Liver (tissue), 9 donors: ENCODE results near the gene EXD3. TPM values are rescaled to one million over a fixed set of nuclear protein-coding genes. Genes with fewer than 3 reads are reported as not detected.
A peak's percentile ranks its signal among the peaks of the same experiment; 100 is the strongest.

ENCODE experiments used
- DNase-seq: peaks from one replicate; pipeline ENCODE4 v3.0.0-alpha.2; 2017; ENCODE audit warnings: low spot score
- H3K27ac ChIP-seq, 2 donors: one replicate each; pipeline ENCODE4 v1.7.0; 2013; ENCODE audit warnings: inconsistent platforms in 2 of 2, low read length in 2 of 2, control low read depth in 1 of 2, low read depth in 1 of 2, mild to moderate bottlenecking in 1 of 2
- H3K27me3 ChIP-seq, 4 donors: one replicate each; pipeline versions ENCODE4 v1.6.1 to v1.7.0; 2013; ENCODE audit warnings: low read length in 3 of 4, inconsistent platforms in 1 of 4, mild to moderate bottlenecking in 1 of 4, moderate library complexity in 1 of 4; ENCODE audit not compliant: control insufficient read depth in 4 of 4, insufficient read depth in 4 of 4
- H3K36me3 ChIP-seq, 4 donors: one replicate each; pipeline versions ENCODE4 v1.6.1 to v1.7.0; 2013; ENCODE audit warnings: low read length in 3 of 4, mild to moderate bottlenecking in 3 of 4, low read depth in 1 of 4, moderate library complexity in 1 of 4; ENCODE audit not compliant: control insufficient read depth in 4 of 4, insufficient read depth in 3 of 4
- H3K4me1 ChIP-seq, 4 donors: one replicate each; pipeline versions ENCODE4 v1.6.1 to v1.7.0; 2013; ENCODE audit warnings: low read length in 3 of 4, mild to moderate bottlenecking in 3 of 4, moderate library complexity in 1 of 4; ENCODE audit not compliant: control insufficient read depth in 4 of 4, insufficient read depth in 4 of 4
- H3K4me3 ChIP-seq, 3 donors: one replicate each; pipeline versions ENCODE4 v1.6.1 to v1.7.0; 2013; ENCODE audit warnings: low read length in 3 of 3, control low read depth in 1 of 3, low read depth in 1 of 3, mild to moderate bottlenecking in 1 of 3
- H3K9ac ChIP-seq, 2 donors: one replicate each; pipeline ENCODE4 v1.7.0; 2013; ENCODE audit warnings: low read length in 2 of 2, mild to moderate bottlenecking in 2 of 2, moderate library complexity in 2 of 2, control low read depth in 1 of 2, low read depth in 1 of 2
- H3K9me3 ChIP-seq, 4 donors: one replicate each; pipeline versions ENCODE4 v1.6.1 to v1.7.0; 2013; ENCODE audit warnings: low read length in 3 of 4; ENCODE audit not compliant: control insufficient read depth in 4 of 4
- ATF3 ChIP-seq: IDR thresholded peaks from 2 replicates; pipeline ENCODE4 v1.6.1; 2016; ENCODE audit warnings: antibody characterized with exemption
- CTCF ChIP-seq: fragments of 150-350 bp; IDR thresholded peaks from 2 replicates; pipeline ENCODE4 v1.5.1; 2017; ENCODE audit warnings: improper control_type of control experiment, low read depth, low read length; ENCODE audit not compliant: missing input control
- EGR1 ChIP-seq, 2 donors: IDR thresholded peaks; 2 replicates each; pipeline ENCODE4 v1.6.1; 2016 to 2018; ENCODE audit warnings: antibody characterized with exemption in 2 of 2, low read depth in 2 of 2
- FOXA1 ChIP-seq: IDR thresholded peaks from 2 replicates; pipeline ENCODE4 v1.6.1; 2016; ENCODE audit warnings: antibody characterized with exemption
- FOXA2 ChIP-seq: IDR thresholded peaks from 2 replicates; pipeline ENCODE4 v1.6.1; 2016; ENCODE audit warnings: antibody characterized with exemption
- GABPA ChIP-seq, 2 donors: IDR thresholded peaks in 1 of 2; conservative IDR thresholded peaks in 1 of 2; 2 replicates each; pipeline ENCODE4 v1.6.1; 2016; ENCODE audit warnings: antibody characterized with exemption in 2 of 2, mild to moderate bottlenecking in 1 of 2, moderate library complexity in 1 of 2
- HNF4A ChIP-seq, 2 donors: conservative IDR thresholded peaks; 2 replicates each; pipeline ENCODE4 v1.6.1; 2016; ENCODE audit warnings: antibody characterized with exemption in 2 of 2, mild to moderate bottlenecking in 2 of 2
- HNF4G ChIP-seq: IDR thresholded peaks from 2 replicates; pipeline ENCODE4 v1.6.1; 2016; ENCODE audit warnings: antibody characterized with exemption
- JUND ChIP-seq, 2 donors: IDR thresholded peaks; 2 replicates each; pipeline ENCODE4 v1.6.1; 2016; ENCODE audit warnings: antibody characterized with exemption in 2 of 2
- MAX ChIP-seq: IDR thresholded peaks from 2 replicates; pipeline ENCODE4 v1.6.1; 2016; ENCODE audit warnings: antibody characterized with exemption
- NR2F2 ChIP-seq: IDR thresholded peaks from 2 replicates; pipeline ENCODE4 v1.6.1; 2016; ENCODE audit warnings: antibody characterized with exemption
- RAD21 ChIP-seq, 2 donors: IDR thresholded peaks; 2 replicates each; pipeline ENCODE4 v1.6.1; 2016; ENCODE audit warnings: antibody characterized with exemption in 2 of 2, mild to moderate bottlenecking in 2 of 2
- REST ChIP-seq: IDR thresholded peaks from 2 replicates; pipeline ENCODE4 v1.6.1; 2016; ENCODE audit warnings: antibody characterized with exemption, mild to moderate bottlenecking
- RXRA ChIP-seq, 2 donors: IDR thresholded peaks; 2 replicates each; pipeline ENCODE4 v1.6.1; 2017 to 2018; ENCODE audit warnings: antibody characterized with exemption in 2 of 2, mild to moderate bottlenecking in 1 of 2
- SP1 ChIP-seq: IDR thresholded peaks from 2 replicates; pipeline ENCODE4 v1.6.1; 2018; ENCODE audit warnings: antibody characterized with exemption, mild to moderate bottlenecking
- TAF1 ChIP-seq: conservative IDR thresholded peaks from 2 replicates; pipeline ENCODE4 v1.6.1; 2016; ENCODE audit warnings: antibody characterized with exemption, mild to moderate bottlenecking
- YY1 ChIP-seq: IDR thresholded peaks from 2 replicates; pipeline ENCODE4 v1.6.1; 2016; ENCODE audit warnings: antibody characterized with exemption, mild to moderate bottlenecking
- ZBTB33 ChIP-seq: IDR thresholded peaks from 2 replicates; pipeline ENCODE4 v1.6.1; 2016; ENCODE audit warnings: antibody characterized with exemption
- WGBS: extraction: QIAGEN DNeasy Blood & Tissue Kit; methylation state at CpG from one replicate; pipeline ENCODE4 v1.1.7; 2013; 5-methylcytosine and 5-hydroxymethylcytosine counted together
- polyA plus RNA-seq, 2 donors: library from polyadenylated mRNA; stranded (reverse) in 1 of 2; unstranded in 1 of 2; fragments of 200-250 nt in 1 of 2; fragments of >200 nt in 1 of 2; fragmentation: Nextera tagmentation in 1 of 2; extraction: Ambion mirVana in 1 of 2; gene quantifications; one replicate each; pipeline versions ENCODE4 v1.2.1 to v1.2.3, GENCODE V29; 2013 to 2015
- total RNA-seq, 2 donors: library from RNA; depleted of rRNA; stranded (reverse); fragments of >200 nt; gene quantifications; one replicate each; pipeline ENCODE4 v1.2.3, GENCODE V29; 2014
- donor health status: healthy.
- donor health status: healthy.
- donor health status: healthy.
- donor health status: healthy.
- donor health status: healthy.

EXD3 gene
- total and polyA plus RNA-seq, 4 donors, result 2.5 to 6.7 (median 3.7) TPM

DNA sequence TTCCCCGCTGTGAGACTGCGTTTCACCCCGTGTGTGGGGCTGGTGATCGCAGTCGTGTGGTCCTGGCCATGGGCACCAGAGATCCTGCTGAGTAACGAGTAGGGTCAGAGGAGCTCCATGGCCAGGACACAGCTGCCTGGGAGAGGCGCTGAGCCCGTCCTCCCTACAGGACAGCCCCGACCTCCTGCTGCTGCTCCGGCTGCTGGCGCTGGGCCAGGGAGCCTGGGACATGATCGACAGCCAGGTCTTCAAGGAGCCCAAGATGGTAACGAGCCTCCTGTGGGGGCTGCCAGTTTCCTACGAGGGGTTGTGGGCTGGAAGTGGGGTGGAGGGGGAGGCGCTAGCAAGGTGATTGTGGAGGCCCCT is 156.8 kb downstream of the EXD3 start:
- no peak for TF ChIP-seq HNF4A (conservative IDR thresholded peaks at IDR 0.05)
- TF ChIP-seq RAD21 (IDR thresholded peaks at IDR 0.05), result no peak
- TF ChIP-seq EGR1 (IDR thresholded peaks at IDR 0.05; ENCODE audit: low read depth in 2 of 2), result no peak
- TF ChIP-seq MAX, result no peak
- no peak for TF ChIP-seq HNF4G
- TF ChIP-seq CTCF, result no peak
- no peak for TF ChIP-seq GABPA (IDR thresholded peaks at IDR 0.05 in 1 of 2, conservative IDR thresholded peaks at IDR 0.05 in 1 of 2)
- no peak for TF ChIP-seq JUND (IDR thresholded peaks at IDR 0.05)
- TF ChIP-seq ZBTB33, result no peak
- no peak for TF ChIP-seq YY1
- TF ChIP-seq ATF3, result no peak
- no peak for TF ChIP-seq FOXA1
- no peak for TF ChIP-seq TAF1
- no peak for TF ChIP-seq NR2F2
- TF ChIP-seq FOXA2, result no peak
- no peak for TF ChIP-seq RXRA (IDR thresholded peaks at IDR 0.05)
- no peak for TF ChIP-seq SP1
- Histone ChIP-seq H3K4me1 (peaks cover 11 to 33% (median 23%) of the 10 kb centered on the region in 4 donors), H3K9me3 (no peaks in the 10 kb centered on the region), H3K4me3 (no peak overlapping the region), H3K27ac (no peak overlapping the region), H3K9ac (no peak overlapping the region), H3K36me3 (peaks cover 5 to 13% (median 9%) of the 10 kb centered on the region in 4 donors), H3K27me3 (no peaks in the 10 kb centered on the region)
- 89% methylated on average over 15 of the region's 15 CpGs for WGBS
- DNase-seq, result peak; percentile 30

DNA sequence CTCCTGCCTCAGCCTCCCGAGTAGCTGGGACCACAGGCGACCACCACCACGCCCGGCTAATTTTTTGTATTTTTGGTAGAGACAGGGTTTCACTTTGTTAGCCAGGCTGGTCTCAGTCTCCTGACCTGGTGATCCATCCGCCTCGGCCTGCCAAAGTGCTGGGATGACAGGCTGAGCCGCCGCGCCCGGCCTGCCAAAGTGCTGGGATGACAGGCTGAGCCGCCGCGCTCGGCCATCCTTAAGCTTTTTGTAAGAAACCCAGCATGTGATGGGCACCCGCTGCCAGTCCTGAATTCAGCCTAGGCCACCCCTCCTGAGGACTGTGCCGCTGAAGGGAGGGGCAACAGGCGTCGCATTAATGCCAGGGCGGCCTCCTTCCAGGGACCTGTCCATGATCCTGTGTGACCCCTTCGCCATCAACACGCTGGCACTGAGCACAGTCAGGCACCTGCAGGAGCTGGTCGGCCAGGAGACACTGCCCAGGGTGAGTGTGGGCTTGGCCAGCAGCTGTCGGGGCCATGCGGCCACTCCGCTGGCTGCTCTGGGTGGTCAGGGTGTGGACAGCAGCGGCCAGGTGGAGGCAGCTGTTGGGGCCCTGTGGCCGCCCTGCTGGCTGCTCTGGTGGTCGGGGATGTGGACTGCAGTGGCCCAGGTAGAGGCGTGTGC is 157.3 kb downstream of the EXD3 start:
- no peaks in the 10 kb centered on the region for H3K9me3 ChIP-seq
- H3K27me3 ChIP-seq, result no peaks in the 10 kb centered on the region
- no peak overlapping the region for H3K9ac ChIP-seq
- H3K27ac ChIP-seq, result no peak overlapping the region
- 95% methylated on average over 29 of the region's 29 CpGs for WGBS
- no peak overlapping the region for H3K4me3 ChIP-seq
- DNase-seq, result peak; percentile 13
- H3K4me1 ChIP-seq, result peaks cover 11 to 33% (median 23%) of the 10 kb centered on the region in 4 donors
- H3K36me3 ChIP-seq, result peaks cover 5 to 13% (median 9%) of the 10 kb centered on the region in 4 donors
- TF ChIP-seq ZBTB33, result no peak
- TF ChIP-seq FOXA1, result no peak
- no peak for TF ChIP-seq REST
- no peak for TF ChIP-seq CTCF
- no peak for TF ChIP-seq RXRA (IDR thresholded peaks at IDR 0.05)
- TF ChIP-seq JUND (IDR thresholded peaks at IDR 0.05), result no peak
- TF ChIP-seq SP1, result no peak
- no peak for TF ChIP-seq EGR1 (IDR thresholded peaks at IDR 0.05; ENCODE audit: low read depth in 2 of 2)
- no peak for TF ChIP-seq TAF1
- no peak for TF ChIP-seq HNF4A (conservative IDR thresholded peaks at IDR 0.05)
- TF ChIP-seq HNF4G, result no peak
- no peak for TF ChIP-seq MAX
- TF ChIP-seq RAD21 (IDR thresholded peaks at IDR 0.05), result no peak
- no peak for TF ChIP-seq NR2F2
